GM19035 (cell line): ENCODE data around the gene CSMD2.

Source experiments
- ATAC-seq: cut with Tn5 transposase; IDR thresholded peaks from one replicate; pipeline ENCODE4 v1.9.1; 2021; ENCODE audit not compliant: unreplicated experiment

Gene CSMD2

DNA sequence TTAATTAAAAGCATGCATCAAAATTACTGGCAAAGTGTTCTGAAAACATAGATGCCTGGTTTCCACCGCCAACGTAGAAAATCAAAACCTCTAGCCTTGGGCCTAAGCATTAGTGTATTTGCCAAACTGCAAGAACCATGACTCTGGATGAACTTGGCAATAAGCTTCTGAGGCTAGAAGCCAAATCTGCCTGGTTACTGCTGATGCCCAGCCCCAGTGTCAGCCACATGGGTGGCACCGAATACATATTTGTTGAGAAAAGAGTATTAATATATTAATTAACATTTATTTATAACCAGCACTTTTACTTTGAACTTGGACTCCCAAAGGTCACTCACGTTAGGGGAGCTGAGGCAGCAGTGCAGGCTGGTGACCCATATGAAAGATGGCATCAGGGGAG is 441.8 kb downstream of the CSMD2 start:
- no peak for ATAC-seq

DNA sequence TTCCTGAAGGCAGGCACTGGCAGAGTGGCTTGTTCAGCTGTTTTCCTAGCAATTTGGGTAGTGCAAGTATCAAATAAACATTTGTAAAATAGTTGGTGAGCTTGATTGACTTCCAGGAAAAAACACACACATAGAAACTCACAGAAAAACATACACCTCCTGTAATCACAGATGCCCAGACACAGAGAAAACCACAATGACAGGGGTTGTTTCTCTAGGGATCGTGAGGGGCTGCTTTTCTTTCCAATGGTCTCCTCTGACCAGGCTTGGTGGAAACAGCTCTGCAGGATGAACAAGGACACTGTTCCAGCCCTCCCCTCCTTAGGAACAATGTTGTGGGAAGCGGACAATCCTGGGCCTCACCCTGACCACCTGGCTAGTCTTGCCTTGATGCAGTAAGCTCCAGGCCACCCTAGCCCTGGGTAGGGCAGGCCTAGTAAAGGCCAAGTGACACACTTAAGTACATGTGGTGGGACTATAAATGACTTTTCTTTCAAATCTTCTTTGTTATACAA is 443.7 kb downstream of the CSMD2 start:
- ATAC-seq: no peak

DNA sequence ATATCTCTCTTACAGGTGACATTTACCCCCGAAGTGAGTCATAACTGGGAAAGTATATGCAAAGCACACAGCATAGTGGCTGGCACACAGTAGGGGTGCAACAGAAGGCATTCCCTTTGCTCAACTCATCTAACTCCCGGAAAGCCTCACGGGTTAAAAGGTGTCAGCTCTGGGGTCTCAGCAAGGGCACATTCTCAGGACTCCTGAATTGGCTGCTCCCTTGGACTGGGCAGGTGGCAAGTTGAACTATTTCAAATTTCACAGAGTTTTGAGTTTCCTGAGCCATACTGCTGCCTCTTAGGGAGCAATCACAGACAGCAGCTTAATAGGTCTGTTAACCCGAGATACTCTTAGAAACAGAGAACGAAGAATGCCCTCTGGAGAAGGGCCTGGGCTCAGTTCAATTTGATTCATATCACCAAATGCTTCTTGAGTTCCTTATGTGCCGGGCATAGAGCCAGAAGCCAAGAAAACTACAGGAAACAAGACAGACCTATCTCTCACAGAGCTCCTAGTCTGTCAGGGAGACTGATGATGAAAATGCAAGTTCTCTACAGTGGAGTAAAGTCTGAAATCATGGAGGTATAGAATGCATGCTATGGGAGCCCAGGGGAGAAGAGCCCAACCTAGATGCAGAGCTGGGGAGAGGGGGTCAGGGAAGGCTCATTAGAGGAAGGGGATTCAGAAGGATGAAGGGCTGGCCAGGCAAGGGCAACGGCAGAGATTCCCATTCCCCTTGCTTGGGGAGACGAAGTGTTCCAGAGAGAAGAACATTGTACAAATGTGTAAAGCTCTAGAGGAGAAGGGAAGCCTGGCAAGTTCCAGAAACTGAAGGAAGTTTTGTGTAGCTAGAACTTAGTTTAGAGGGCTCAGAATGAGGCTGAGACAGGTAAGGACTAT is 445.0 kb downstream of the CSMD2 start:
- ATAC-seq: no peak

DNA sequence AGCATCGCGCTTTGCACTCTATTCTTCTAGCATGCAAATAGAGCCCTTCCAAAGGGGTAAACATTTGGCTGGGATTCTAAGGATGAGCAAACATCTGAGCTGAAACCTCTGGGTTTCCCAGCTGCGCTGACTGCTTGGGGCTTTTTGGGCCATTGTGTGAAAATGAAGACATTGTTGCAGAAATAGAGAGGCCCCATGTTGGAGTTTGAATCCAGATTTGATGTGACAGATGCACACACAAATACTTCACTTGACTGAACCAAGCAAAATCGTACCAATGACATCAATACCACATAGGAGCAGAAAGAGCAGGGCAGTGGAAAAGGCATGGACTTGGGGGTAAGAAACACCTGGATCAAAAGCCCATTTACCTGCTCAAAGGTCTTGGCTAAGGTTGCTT is 445.7 kb downstream of the CSMD2 start:
- ATAC-seq: no peak

DNA sequence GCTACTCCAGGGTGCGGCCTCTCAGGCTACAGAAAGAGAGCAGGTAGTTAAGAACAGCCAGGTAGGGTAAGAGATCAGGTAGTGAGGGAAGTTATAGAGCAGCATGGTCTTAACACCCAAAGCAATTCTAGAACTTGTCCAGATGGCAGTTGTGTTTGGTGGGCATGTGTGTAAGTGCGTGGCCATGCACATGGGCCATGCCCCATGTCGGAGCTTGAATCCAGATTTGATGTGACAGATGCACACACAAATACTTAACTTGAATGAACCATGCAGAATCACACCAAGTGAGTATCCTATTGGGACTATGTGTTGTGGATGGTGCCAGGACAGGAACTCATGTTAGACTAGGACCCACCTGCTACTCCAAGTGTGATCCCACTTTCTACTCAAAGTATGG is 446.8 kb downstream of the CSMD2 start:
- no peak for ATAC-seq

DNA sequence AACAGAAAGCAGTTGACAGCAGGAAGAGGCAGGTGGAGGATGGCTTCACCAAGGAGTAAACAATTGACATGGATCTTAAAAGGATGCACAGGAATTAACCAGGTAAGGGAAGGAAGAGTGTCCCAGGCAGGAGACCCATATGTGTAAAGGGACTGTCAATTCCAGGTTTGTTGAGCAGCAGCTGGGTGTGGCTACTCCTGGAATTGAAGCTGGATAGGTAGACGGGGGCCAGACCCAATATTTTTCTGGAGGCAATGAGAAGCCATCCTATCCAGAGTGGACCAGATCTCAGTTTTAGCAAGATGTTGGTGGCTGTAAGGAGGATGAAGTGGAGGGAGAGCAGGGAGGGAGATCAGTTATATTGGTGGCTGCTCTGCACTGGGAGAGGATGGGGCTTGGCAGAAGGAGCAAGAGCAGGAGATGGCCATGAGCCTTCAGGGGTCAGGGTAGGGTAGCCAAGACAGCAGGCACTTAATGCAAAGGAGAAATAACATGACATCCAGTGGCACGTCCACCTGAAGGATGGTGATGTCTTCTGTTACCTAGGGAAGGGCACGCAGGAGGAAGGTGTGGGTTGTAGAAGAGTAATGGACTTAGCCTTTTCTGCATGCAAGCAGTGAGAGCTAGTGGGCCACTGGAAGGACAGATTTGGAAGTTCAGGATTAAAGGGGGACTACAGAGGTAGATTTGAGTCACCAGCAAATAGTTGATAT is 447.9 kb downstream of the CSMD2 start:
- ATAC-seq: no peak

DNA sequence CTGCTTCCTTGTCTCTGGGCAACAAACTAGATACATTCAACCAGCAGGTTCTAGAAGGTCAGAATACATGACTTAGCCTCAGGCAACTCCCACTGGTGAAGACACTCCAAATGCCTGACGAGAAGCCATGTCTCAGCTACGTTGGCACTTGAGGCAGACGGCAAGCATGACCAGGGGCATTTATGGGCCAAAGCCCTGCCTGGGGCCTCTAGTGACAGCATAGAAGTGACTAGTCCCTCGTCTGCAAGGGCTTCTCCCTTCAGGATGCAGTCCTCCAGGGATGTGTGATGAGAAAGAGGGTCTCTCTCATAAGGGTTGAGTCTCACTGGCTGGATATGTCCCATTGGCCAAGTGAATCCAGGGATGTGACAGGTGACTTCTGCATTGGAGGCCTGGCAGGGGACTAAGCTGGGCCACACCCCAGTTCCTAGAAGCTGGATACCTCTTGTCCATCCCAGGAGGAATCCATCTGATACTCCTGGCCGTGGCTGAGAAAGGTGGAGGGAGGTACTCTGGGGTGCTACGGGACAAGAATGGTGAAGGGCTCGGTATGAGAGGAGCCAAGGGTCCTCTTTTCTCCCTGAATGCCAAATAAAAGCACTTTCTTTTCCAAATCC is 449.7 kb downstream of the CSMD2 start:
- no peak for ATAC-seq

DNA sequence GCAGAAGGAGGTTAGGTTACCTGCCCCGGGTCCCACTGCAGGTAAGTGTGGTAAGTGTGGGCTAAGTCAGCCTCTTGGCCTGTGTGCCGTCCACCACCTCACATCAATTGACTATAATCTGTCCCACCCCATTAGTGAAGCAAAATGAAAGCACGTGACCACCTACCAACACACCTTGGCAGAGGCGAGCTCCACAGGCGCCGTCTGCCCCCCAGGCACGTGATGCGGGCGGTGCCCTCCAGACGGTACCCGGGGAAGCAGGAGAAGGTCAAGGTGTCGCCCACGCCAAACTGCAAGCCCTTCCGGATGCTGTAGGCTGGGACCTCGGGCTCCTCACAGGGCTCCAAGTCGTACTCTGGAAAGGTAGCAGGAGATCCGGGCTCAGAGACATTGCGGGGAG is 450.6 kb downstream of the CSMD2 start:
- ATAC-seq: no peak

DNA sequence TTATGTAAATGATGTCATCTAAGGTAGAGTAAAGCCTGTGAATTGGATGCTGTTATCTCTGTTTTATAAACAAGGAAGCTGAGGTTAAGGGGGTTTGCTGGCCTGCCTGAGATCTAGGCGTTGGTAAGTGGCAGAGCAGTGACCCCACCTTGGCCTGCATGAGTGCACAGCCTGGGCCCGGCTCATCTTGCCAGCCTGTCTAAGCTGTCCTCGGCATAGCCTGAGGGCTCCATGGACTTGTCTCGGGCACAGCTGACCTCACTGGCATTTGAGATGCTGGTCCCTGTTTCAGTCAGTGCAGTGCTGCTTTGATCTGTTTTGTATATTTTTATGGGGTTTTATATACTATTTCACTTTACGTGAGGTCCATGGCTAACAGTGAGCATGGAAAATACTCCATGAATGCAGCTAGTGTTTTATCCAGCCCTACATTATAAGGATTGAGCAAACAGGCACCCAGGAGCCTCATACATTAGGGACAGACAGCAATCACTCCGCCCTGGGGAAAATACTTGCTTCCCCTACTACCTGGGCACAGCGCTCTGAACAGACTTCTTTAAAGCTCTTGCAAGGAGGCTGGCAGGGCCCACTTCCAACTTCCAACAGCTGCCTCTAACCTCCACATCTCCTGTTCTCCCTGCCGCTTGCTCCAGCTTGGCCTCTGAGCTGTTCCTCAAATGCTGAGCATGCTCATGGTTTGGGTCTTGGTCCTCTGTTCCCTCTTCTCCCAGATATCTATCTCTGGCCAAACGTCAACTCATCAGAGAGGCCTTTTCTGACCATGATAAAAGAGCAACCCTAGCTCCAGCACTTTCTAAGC is 451.8 kb downstream of the CSMD2 start:
- no peak for ATAC-seq

DNA sequence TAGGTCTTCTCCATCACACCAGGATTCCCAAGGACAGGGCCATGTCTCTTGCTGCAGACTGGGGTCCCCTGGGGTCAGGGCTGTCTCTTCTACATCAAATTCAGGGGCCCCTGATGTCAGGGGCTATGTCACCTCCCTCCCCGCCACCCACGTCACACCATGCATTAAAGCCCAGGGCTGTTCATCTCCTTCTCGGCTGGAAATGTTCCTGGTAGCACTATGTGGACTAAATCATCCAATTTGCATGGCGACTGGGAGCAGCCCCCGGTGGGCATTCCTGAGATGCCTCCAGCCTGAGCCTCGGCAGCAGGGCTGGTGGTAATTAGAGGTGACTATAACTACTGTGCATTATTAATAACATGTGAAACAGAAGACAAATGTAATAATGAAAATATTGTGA is 452.8 kb downstream of the CSMD2 start:
- ATAC-seq: no peak

DNA sequence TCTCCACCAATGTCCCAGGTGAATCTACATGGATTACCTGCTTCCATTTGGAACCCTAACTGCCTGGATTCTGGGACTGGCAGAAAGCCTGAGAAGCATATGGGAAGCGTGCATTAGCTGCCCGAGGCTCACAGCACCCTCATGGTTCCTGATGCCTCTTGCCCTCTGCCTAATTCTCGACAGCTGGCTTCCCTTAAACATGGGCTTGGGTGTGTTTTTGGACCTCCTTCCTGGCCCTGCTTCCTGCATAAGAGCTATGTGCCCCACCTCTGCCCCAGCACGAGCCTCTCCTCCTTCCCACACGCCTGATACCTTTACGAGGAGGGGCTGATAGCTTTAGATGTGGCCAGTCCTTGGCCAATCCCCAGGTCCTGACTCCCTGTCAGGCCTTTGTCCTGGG is 453.5 kb downstream of the CSMD2 start:
- no peak for ATAC-seq

DNA sequence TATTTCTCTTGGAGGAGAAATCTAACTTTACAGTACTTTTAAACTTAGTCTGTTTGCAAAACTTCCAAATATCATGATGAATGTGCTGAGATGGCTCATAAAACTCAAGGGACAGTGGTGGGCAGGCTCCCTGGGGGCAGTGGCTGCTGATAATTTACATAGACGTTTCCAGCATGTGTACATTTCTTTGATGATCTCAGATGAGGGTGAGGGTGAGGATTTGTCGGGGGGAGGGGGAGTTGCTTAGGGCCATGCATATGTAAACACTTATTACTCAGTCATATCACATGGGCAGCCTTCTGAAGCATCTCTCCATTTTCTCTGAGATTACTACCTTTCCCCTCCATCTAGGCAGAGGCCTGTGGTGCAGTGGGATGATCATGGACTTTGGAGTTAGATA is 454.1 kb downstream of the CSMD2 start:
- no peak for ATAC-seq

DNA sequence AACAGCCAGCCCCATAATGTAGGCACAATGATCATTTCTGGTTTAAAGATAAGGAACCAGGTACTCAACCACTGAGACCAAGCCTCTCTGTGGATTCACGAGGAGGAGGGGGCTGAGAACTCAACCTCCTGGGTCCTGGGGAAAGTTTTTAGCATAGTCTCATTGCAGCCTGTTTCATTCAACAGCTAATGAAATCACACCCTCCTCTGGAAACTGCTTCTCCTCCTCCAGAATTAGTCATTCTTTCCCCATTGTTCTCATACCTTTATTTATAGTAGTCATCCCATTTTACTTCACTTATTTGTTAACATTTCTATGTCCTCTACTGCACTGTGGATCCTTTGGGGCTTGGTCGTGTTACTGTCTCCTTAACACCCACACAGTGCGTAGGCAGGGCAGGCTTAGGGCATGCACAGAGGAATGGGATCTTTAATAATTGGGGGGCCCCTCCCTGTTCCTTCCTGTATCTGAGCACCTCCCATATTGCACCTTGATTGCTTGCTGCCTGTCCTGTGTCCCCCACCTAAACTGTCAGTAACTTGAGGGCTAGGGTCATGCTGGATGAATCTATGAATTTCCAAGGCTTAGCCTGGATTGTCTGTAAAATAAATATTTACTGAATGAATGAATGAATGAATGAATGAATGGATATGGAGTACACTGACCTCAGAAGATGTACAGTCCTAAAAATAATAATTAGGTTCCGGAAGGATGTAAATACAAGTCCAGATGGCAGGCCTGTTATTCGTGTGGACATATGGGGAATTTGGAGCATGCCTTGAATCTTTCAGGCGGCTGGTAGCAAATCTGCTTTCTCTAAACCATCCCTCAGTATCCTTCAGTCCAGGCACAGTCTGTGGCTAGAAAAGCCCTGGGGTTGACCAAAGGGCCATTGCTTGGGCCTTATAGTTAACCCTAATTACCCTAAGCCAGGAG is 455.0 kb downstream of the CSMD2 start:
- ATAC-seq: no peak

DNA sequence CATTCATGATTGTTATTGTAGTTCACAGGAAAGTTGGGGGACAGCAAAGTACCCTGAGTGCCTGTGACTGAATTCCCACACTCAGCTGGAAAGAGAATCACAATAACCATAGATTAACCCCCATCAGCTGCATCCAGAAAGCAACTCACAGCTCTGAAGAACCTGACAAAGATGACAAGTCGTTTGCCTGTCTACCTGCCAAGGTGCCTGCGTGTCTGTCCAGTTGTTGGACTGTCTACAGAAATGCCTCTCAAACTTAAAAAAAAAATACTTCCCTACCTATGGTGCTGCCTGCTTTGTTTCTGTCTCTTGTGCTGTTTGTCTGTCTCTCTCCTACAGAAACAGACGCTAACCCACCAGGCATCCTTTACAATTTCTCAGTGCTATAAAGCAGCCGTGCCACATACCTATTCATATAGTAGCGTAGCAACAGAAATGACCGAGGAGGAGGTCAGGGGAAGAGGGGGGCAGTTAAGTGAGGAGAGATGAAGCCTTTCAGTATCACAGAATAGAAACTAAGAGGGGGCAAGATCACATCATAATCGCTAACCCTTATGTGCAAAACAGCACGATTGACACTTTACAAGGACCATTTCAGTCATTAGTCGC is 455.8 kb downstream of the CSMD2 start:
- ATAC-seq: no peak

DNA sequence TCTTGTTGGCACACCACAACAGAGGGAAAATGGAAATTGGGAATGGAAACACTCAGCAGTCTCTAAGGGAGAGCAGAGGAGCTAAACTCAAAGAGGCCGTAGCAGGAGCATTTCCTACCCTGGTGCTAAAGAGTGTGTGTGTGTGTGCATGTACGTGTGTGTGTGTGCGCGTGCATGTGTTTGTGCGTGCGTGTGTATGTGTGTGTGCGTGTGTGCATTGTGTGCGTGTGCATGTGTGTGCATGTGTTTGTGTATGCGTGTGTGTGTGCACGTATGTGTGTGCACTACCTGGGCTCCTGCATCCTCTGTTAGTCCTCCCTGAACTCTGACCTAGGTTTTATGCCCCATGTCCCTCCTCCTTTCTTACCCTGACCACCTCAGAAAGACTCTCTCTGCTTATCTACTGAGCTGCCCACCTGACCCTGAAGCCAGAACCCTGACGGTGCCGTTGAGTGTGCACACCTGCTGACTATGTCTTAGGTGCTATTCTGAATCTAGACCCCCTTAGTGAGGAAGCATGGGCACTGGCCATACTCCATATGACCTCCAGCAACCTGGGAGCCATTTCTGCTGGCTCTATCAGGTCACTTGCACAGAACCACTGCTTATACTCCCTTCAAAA is 458.3 kb downstream of the CSMD2 start:
- no peak for ATAC-seq

DNA sequence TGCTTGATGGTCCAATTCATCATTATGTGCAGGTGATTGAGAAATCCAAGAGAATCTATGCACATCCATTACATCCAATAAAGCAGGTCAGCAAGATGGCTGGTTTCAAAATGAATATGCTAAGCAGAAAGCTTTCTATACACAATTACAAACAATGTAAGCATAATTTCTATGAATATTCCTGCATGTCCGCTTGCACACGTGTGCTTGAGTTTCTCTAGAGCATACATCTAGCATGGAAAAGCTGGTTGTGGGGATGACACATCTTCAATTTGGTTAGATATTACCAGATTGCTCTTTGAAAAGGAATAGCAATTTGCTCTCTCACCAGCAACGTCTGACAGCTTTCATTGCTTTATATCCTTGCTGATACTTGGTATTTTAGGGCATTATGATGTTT is 461.6 kb downstream of the CSMD2 start:
- no peak for ATAC-seq

DNA sequence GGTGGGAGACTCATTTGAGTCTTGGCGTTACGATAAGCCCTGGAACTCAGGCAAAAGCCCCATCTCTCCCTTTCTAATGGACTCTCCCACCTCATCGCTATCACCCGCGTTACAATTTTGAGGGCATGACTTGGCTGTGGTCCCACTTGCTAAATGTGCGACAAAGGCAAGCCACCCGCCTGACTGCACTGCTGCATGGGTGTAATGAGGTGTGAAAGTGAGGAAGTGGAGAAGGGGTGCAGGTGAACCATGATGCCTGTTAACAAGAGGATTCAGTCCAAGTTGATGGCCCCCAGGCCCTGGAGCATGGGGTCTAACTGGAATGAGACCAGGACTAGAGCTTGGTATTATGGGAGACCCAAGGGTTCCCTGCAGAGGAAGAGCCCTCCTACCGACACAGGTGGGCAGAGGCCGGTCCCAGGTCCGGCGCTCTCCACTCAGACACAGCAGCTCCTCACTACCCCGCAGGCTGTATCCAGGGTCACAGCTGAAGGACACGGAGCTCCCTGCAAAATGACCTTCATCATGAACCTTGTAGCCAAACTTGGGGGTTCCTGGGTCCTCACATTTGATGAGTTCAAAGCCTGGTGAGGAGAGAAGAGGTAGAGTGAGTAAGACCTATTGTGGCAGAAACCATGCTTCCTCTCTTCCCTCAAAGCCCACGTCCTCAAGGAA is 466.5 kb downstream of the CSMD2 start:
- ATAC-seq: no peak

DNA sequence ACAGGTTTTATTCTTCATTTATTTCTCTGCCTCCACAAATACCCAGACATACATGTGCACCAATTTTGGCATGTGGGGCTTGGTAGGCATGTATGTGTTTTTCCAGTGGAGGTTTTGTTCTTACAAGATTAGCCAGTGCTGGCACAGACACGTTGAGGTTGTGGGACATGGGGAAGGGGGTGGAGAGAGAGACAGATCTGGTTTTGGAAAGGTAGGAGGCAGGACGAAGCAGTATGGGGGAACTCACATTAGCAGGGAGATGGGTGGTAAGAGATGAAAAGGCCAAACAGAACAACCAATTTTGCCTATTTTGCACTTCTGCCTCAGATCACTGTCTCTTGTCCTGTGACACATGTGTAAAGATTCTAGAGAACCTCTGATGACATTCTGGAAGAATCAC is 467.2 kb downstream of the CSMD2 start:
- ATAC-seq: no peak
